ENCODE results near the gene STPG3. TPM values are rescaled to one million over a fixed set of nuclear protein-coding genes. Genes with fewer than 3 reads are reported as not detected.

Gene STPG3
- total and polyA plus RNA-seq, 4 donors, result not detected

GRCh38 chr9:137270929-137271695 is 20.0 kb downstream of the STPG3 start:
- peaks cover 0 to 14% (median 5%) of the 10 kb centered on the region in 4 donors for H3K36me3 ChIP-seq (ENCODE audit: control insufficient read depth in 4 of 4, insufficient read depth in 3 of 4, low read depth in 1 of 4, low read length in 3 of 4)
- no peak for DNase-seq (ENCODE audit: low spot score)
- TF ChIP-seq JUND (IDR thresholded peaks at IDR 0.05) (no peak), YY1 (IDR thresholded peaks at IDR 0.05) (no peak), REST (IDR thresholded peaks at IDR 0.05) (no peak), RXRA (IDR thresholded peaks at IDR 0.05) (no peak), FOXA2 (IDR thresholded peaks at IDR 0.05) (no peak), GABPA (IDR thresholded peaks at IDR 0.05 in 1 of 2, conservative IDR thresholded peaks at IDR 0.05 in 1 of 2) (no peak)
- TF ChIP-seq, protein P1, sequence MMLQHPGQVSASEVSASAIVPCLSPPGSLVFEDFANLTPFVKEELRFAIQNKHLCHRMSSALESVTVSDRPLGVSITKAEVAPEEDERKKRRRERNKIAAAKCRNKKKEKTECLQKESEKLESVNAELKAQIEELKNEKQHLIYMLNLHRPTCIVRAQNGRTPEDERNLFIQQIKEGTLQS (IDR thresholded peaks at IDR 0.05), result no peak
- 91% methylated on average over 32 of the region's 32 CpGs for WGBS
- no peak overlapping the region for H3K27ac ChIP-seq (ENCODE audit: low read depth in 1 of 2, low read length in 2 of 2)
- no peak overlapping the region for H3K4me3 ChIP-seq (ENCODE audit: low read depth in 1 of 3, low read length in 3 of 3)
- H3K4me1 ChIP-seq (ENCODE audit: control insufficient read depth in 4 of 4, insufficient read depth in 4 of 4, low read length in 3 of 4), result peaks cover 9 to 53% (median 26%) of the 10 kb centered on the region in 4 donors
- no peaks in the 10 kb centered on the region for H3K27me3 ChIP-seq (ENCODE audit: control insufficient read depth in 4 of 4, insufficient read depth in 4 of 4, low read length in 3 of 4)
- H3K9ac ChIP-seq (ENCODE audit: low read depth in 1 of 2, low read length in 2 of 2), result no peak overlapping the region
- H3K9me3 ChIP-seq (ENCODE audit: control insufficient read depth in 4 of 4, low read length in 3 of 4), result no peaks in the 10 kb centered on the region

- no peak for TF ChIP-seq SP1 (IDR thresholded peaks at IDR 0.05)
- TF ChIP-seq JUND (IDR thresholded peaks at IDR 0.05), result no peak
- TF ChIP-seq, protein P2, sequence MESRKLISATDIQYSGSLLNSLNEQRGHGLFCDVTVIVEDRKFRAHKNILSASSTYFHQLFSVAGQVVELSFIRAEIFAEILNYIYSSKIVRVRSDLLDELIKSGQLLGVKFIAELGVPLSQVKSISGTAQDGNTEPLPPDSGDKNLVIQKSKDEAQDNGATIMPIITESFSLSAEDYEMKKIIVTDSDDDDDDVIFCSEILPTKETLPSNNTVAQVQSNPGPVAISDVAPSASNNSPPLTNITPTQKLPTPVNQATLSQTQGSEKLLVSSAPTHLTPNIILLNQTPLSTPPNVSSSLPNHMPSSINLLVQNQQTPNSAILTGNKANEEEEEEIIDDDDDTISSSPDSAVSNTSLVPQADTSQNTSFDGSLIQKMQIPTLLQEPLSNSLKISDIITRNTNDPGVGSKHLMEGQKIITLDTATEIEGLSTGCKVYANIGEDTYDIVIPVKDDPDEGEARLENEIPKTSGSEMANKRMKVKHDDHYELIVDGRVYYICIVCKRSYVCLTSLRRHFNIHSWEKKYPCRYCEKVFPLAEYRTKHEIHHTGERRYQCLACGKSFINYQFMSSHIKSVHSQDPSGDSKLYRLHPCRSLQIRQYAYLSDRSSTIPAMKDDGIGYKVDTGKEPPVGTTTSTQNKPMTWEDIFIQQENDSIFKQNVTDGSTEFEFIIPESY (IDR thresholded peaks at IDR 0.05), result no peak
- TF ChIP-seq FOXA1 (IDR thresholded peaks at IDR 0.05), result no peak
- no peak for TF ChIP-seq HNF4G (IDR thresholded peaks at IDR 0.05)
- TF ChIP-seq RAD21 (IDR thresholded peaks at IDR 0.05), result no peak
- TF ChIP-seq TAF1 (conservative IDR thresholded peaks at IDR 0.05), result no peak
- TF ChIP-seq REST (IDR thresholded peaks at IDR 0.05), result no peak
- no peak for TF ChIP-seq FOXA2 (IDR thresholded peaks at IDR 0.05)
- TF ChIP-seq RXRA (IDR thresholded peaks at IDR 0.05), result no peak
- no peak for TF ChIP-seq GABPA (IDR thresholded peaks at IDR 0.05 in 1 of 2, conservative IDR thresholded peaks at IDR 0.05 in 1 of 2)
- TF ChIP-seq NR2F2 (IDR thresholded peaks at IDR 0.05), result no peak
- TF ChIP-seq, protein P3, sequence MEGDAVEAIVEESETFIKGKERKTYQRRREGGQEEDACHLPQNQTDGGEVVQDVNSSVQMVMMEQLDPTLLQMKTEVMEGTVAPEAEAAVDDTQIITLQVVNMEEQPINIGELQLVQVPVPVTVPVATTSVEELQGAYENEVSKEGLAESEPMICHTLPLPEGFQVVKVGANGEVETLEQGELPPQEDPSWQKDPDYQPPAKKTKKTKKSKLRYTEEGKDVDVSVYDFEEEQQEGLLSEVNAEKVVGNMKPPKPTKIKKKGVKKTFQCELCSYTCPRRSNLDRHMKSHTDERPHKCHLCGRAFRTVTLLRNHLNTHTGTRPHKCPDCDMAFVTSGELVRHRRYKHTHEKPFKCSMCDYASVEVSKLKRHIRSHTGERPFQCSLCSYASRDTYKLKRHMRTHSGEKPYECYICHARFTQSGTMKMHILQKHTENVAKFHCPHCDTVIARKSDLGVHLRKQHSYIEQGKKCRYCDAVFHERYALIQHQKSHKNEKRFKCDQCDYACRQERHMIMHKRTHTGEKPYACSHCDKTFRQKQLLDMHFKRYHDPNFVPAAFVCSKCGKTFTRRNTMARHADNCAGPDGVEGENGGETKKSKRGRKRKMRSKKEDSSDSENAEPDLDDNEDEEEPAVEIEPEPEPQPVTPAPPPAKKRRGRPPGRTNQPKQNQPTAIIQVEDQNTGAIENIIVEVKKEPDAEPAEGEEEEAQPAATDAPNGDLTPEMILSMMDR (IDR thresholded peaks at IDR 0.05; ENCODE audit: low read depth, low read length, missing input control), result no peak
- no peak for TF ChIP-seq YY1 (IDR thresholded peaks at IDR 0.05)
- TF ChIP-seq, protein P1 (IDR thresholded peaks at IDR 0.05), result no peak
- TF ChIP-seq, protein P4, sequence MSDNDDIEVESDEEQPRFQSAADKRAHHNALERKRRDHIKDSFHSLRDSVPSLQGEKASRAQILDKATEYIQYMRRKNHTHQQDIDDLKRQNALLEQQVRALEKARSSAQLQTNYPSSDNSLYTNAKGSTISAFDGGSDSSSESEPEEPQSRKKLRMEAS (IDR thresholded peaks at IDR 0.05), result no peak
- Histone ChIP-seq H3K4me1 (ENCODE audit: control insufficient read depth in 4 of 4, insufficient read depth in 4 of 4, low read length in 3 of 4) (peaks cover 12 to 59% (median 29%) of the 10 kb centered on the region in 4 donors), H3K9ac (ENCODE audit: low read depth in 1 of 2, low read length in 2 of 2) (no peak overlapping the region), H3K27ac (ENCODE audit: low read depth in 1 of 2, low read length in 2 of 2) (no peak overlapping the region), H3K36me3 (ENCODE audit: control insufficient read depth in 4 of 4, insufficient read depth in 3 of 4, low read depth in 1 of 4, low read length in 3 of 4) (peaks cover 0 to 14% (median 4%) of the 10 kb centered on the region in 4 donors), H3K27me3 (ENCODE audit: control insufficient read depth in 4 of 4, insufficient read depth in 4 of 4, low read length in 3 of 4) (no peaks in the 10 kb centered on the region), H3K9me3 (ENCODE audit: control insufficient read depth in 4 of 4, low read length in 3 of 4) (no peaks in the 10 kb centered on the region), H3K4me3 (ENCODE audit: low read depth in 1 of 3, low read length in 3 of 3) (no peak overlapping the region)
- 67% methylated on average over 3 of the region's 3 CpGs for WGBS
- no peak for DNase-seq (ENCODE audit: low spot score)
These were observed 20.6 kb downstream of the STPG3 start for GRCh38 chr9:137271696-137272076.

Data from liver (tissue), 9 donors.